ENCODE results near the gene LOXL3. TPM values are rescaled to one million over a fixed set of nuclear protein-coding genes. Genes with fewer than 3 reads are reported as not detected.

Gene LOXL3
- total and polyA plus RNA-seq, 9 donors, result 6.1 to 10.8 (median 7.1) TPM

DNA sequence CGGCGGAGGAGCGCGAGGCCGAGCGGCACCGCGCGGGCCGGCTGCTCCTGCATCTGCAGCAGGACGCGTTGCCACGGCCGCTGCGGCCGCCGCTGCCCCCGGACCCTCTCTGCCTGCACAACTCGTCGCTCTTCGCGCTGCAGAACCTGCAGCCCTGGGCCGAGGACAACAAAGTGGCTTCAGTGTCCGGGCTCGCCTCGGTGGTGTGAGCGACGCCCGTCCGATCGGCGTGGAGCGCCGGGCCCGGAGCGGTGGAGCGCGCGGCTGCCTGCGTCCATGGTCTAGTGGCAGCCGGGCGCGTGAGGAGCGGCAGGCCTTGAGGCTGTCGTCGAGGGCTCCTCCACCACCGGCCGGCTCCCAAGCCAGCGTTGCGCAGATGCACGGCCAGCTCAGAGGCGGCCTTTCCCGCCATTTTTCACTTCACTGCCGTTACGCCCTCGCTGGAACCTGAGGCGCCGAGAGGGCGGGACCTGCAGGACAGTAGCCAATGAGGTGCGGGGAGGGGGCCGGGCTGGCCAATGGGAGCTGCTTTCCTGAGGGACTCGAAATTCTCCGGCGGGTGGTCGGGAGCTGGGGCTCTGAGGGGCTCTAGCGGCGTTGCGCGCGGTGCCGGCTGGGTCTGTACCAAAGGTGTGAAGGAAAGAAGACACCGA lies 37.6 kb downstream of the LOXL3 start:
- peak overlapping the region; percentile 13 for H3K4me3 ChIP-seq (ENCODE audit: low read length)
- peaks cover 93% of the 10 kb centered on the region for H3K27me3 ChIP-seq (ENCODE audit: control insufficient read depth, insufficient read depth, low read length)
- peaks cover 24% of the 10 kb centered on the region for H3K4me1 ChIP-seq (ENCODE audit: control insufficient read depth, insufficient read depth, low read length)
- DNase-seq, result peak; percentile 75
- H3K36me3 ChIP-seq (ENCODE audit: control insufficient read depth, insufficient read depth, low read length), result no peaks in the 10 kb centered on the region
- no peak overlapping the region for H3K27ac ChIP-seq (ENCODE audit: low read length)
- under 1% methylated on average over 69 of the region's 72 CpGs for WGBS (ENCODE audit: insufficient coverage)
- H3K9me3 ChIP-seq (replicated peaks; ENCODE audit: control insufficient read depth, low read depth, low read length), result no peaks in the 10 kb centered on the region

DNA sequence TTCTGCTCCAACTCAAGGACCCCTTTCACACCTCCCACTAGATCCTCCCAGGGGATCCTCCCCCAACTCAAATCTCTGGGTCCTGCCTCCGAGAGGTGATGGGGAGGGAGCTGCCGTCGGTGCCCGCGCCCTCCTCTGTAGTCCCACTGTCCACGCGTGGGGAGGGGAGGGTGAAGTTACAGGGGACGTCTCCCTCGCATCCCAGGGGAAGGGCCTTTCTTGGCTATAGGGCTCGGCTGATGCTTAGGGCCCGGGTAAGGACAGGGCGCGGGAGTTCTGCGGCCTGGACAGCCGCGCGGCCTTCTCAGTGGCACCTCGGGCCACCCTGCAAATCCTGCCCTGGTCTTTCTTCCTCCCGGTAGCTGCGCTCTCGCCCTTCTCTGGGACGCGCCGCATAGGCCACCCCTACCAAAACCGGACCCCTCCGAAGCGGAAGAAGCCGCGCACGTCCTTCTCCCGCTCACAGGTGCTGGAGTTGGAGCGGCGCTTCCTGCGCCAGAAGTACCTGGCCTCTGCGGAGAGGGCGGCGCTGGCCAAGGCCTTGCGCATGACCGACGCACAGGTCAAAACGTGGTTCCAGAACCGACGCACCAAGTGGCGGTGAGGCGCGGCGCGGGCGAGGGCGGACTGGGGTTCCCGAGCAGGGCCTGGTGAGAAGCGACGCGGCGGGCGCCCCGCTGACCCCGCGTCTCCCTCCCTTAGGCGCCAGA lies 38.3 kb downstream of the LOXL3 start:
- Histone ChIP-seq H3K36me3 (ENCODE audit: control insufficient read depth, insufficient read depth, low read length) (no peaks in the 10 kb centered on the region), H3K27me3 (ENCODE audit: control insufficient read depth, insufficient read depth, low read length) (peaks cover 95% of the 10 kb centered on the region), H3K9me3 (replicated peaks; ENCODE audit: control insufficient read depth, low read depth, low read length) (no peaks in the 10 kb centered on the region), H3K4me3 (ENCODE audit: low read length) (no peak overlapping the region), H3K27ac (ENCODE audit: low read length) (no peak overlapping the region), H3K4me1 (ENCODE audit: control insufficient read depth, insufficient read depth, low read length) (peaks cover 24% of the 10 kb centered on the region)
- WGBS (ENCODE audit: insufficient coverage), result 3% methylated on average over 49 of the region's 60 CpGs
- no peak for DNase-seq

- Histone ChIP-seq H3K4me1 (ENCODE audit: control insufficient read depth, insufficient read depth, low read length) (peaks cover 24% of the 10 kb centered on the region), H3K36me3 (ENCODE audit: control insufficient read depth, insufficient read depth, low read length) (no peaks in the 10 kb centered on the region), H3K4me3 (ENCODE audit: low read length) (no peak within 1 kb of the TSS), H3K27me3 (ENCODE audit: control insufficient read depth, insufficient read depth, low read length) (peaks cover 95% of the 10 kb centered on the region), H3K9me3 (replicated peaks; ENCODE audit: control insufficient read depth, low read depth, low read length) (no peaks in the 10 kb centered on the region), H3K27ac (ENCODE audit: low read length) (no peak within 1 kb of the TSS)
- DNase-seq, result no peak
- WGBS (ENCODE audit: insufficient coverage), result 2% methylated on average over 61 of the region's 82 CpGs
Measured at GRCh38 chr2:74514368-74515270, 39.1 kb downstream of the LOXL3 start, which contains the start of gene TLX2. Gene TLX2, plus strand, starts transcription at chr2:74514450. Its CDS starts 357 bp downstream, at chr2:74514807.

GRCh38 chr2:74513605-74514367 lies 40.0 kb downstream of the LOXL3 start:
- no peak overlapping the region for H3K4me3 ChIP-seq (ENCODE audit: low read length)
- DNase-seq, result no peak
- peaks cover 24% of the 10 kb centered on the region for H3K4me1 ChIP-seq (ENCODE audit: control insufficient read depth, insufficient read depth, low read length)
- H3K36me3 ChIP-seq (ENCODE audit: control insufficient read depth, insufficient read depth, low read length), result no peaks in the 10 kb centered on the region
- no peak overlapping the region for H3K27ac ChIP-seq (ENCODE audit: low read length)
- WGBS (ENCODE audit: insufficient coverage), result 1% methylated on average over 51 of the region's 52 CpGs
- H3K9me3 ChIP-seq (replicated peaks; ENCODE audit: control insufficient read depth, low read depth, low read length), result no peaks in the 10 kb centered on the region
- peaks cover 89% of the 10 kb centered on the region for H3K27me3 ChIP-seq (ENCODE audit: control insufficient read depth, insufficient read depth, low read length)

DNA sequence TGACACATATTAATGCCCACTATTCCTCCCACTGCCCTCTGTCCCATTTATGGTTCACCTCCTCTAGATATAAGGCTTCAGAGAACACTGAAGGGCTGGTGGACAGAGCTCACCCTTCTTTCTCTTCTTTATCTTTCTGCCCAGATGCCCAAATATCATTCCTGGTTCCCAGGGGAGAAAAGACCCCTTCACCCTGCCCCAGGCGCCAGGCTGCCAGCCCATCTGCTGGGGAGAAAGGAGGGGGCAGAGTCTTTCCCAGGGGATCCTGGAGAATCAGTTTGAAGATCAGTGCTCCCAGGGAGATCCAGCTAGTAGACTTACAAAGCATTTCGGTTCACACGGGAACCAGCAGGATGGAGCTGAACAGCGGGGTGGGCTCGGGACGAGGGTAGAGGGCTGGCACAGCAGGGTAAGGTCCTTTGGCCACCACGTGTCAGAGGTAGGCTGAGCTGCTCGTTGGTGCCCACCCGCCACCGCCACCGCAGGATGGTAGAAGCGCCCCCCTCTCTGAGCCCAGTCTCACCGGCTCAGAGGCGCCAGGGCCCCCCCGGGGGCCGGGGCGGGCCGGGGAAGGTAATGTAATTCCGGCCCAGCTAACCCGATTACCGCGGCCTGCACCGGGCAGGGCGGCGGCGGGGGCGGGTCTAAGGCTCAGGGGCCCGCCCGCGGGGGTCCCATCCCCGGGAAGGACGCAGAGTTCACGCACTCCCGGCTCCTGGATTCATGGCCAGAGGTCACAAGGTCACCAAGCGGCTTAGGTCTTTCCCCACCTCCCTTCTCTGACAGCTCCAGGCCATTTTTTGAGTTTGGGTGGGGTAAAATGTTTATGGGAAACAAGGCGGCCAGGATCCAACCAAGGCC lies 40.8 kb downstream of the LOXL3 start:
- Histone ChIP-seq H3K4me3 (ENCODE audit: low read length) (no peak overlapping the region), H3K27ac (ENCODE audit: low read length) (no peak overlapping the region), H3K9me3 (replicated peaks; ENCODE audit: control insufficient read depth, low read depth, low read length) (no peaks in the 10 kb centered on the region), H3K4me1 (ENCODE audit: control insufficient read depth, insufficient read depth, low read length) (peaks cover 29% of the 10 kb centered on the region), H3K27me3 (ENCODE audit: control insufficient read depth, insufficient read depth, low read length) (peaks cover 90% of the 10 kb centered on the region), H3K36me3 (ENCODE audit: control insufficient read depth, insufficient read depth, low read length) (no peaks in the 10 kb centered on the region)
- 2% methylated on average over 31 of the region's 36 CpGs for WGBS (ENCODE audit: insufficient coverage)
- DNase-seq, result no peak

DNA sequence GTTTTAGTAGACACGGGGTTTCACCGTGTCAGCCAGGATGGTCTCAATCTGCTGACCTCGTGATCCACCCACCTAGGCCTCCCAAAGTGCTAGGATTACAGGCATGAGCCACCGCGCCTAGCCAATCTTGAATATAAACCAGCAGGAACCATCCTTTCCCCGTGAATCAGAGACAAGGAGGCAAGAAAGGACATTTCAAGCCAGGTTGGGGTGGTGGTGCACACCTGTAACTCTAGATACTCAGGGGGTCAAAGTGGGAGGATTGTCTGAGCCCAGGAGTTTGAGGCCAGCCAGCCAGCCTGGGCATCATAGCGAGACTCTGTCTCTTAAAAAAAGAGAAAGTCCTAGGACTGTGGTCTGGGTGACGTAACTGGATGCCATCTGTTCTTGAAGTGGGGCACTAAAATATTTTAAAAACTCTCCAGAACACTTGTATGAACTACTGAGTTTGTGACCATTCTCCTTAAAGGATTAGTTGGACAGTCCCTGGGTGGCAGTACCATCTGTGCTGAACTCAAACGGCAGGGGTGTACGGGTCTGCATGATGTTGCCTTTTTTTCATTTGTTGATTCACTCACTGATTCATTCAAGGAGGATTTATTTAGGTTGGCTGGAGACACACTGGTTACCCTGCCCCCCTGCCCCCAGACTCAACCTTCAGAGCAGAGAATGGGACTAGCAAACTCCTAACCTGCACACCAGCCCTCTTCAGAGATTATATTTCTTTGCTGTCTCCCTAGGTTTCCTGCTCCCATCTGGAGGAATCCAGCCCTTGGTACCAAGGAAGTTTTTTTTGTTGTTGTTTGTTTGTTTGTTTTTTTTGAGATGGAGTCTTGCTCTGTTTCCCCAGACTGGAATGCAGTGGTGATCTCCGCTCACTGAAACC lies 42.4 kb downstream of the LOXL3 start:
- H3K27ac ChIP-seq (ENCODE audit: low read length), result no peak overlapping the region
- H3K27me3 ChIP-seq (ENCODE audit: control insufficient read depth, insufficient read depth, low read length), result peaks cover 80% of the 10 kb centered on the region
- H3K4me3 ChIP-seq (ENCODE audit: low read length), result no peak overlapping the region
- no peaks in the 10 kb centered on the region for H3K9me3 ChIP-seq (replicated peaks; ENCODE audit: control insufficient read depth, low read depth, low read length)
- peaks cover 36% of the 10 kb centered on the region for H3K4me1 ChIP-seq (ENCODE audit: control insufficient read depth, insufficient read depth, low read length)
- whole genome bisulfite sequencing (ENCODE audit: insufficient coverage), result 67% methylated on average over 1 of the region's 11 CpGs
- no peak for DNase-seq
- peaks cover 4% of the 10 kb centered on the region for H3K36me3 ChIP-seq (ENCODE audit: control insufficient read depth, insufficient read depth, low read length)

DNA sequence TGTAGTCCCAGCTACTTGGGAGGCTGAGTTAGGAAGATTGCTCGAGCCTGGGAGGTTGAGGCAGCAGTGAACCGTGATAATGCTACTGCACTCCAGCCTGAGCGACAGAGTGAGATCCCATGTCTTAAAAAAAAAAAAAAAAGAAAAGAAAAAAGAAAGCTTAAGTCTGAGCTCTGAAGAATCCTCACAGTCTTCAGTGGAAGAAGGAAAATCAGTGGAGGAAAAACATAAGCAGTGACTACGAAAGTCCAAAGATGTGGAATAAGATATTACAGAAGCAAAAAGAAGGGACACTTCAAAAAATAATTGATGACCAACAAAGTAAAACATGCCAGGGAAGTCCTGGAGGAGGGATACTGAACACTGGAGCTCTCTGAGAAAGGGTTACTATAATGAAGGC lies 43.5 kb downstream of the LOXL3 start:
- peaks cover 12% of the 10 kb centered on the region for H3K36me3 ChIP-seq (ENCODE audit: control insufficient read depth, insufficient read depth, low read length)
- peaks cover 34% of the 10 kb centered on the region for H3K4me1 ChIP-seq (ENCODE audit: control insufficient read depth, insufficient read depth, low read length)
- no peaks in the 10 kb centered on the region for H3K9me3 ChIP-seq (replicated peaks; ENCODE audit: control insufficient read depth, low read depth, low read length)
- no peak overlapping the region for H3K27ac ChIP-seq (ENCODE audit: low read length)
- WGBS (ENCODE audit: insufficient coverage), result 48% methylated on average over 2 of the region's 4 CpGs
- H3K27me3 ChIP-seq (ENCODE audit: control insufficient read depth, insufficient read depth, low read length), result peaks cover 73% of the 10 kb centered on the region
- H3K4me3 ChIP-seq (ENCODE audit: low read length), result no peak overlapping the region
- DNase-seq, result no peak

- Histone ChIP-seq H3K27me3 (ENCODE audit: control insufficient read depth, insufficient read depth, low read length) (peaks cover 68% of the 10 kb centered on the region), H3K9me3 (replicated peaks; ENCODE audit: control insufficient read depth, low read depth, low read length) (no peaks in the 10 kb centered on the region), H3K27ac (ENCODE audit: low read length) (peak overlapping the region; percentile 100), H3K36me3 (ENCODE audit: control insufficient read depth, insufficient read depth, low read length) (peaks cover 16% of the 10 kb centered on the region), H3K4me1 (ENCODE audit: control insufficient read depth, insufficient read depth, low read length) (peaks cover 38% of the 10 kb centered on the region), H3K4me3 (ENCODE audit: low read length) (peak overlapping the region; percentile 96)
- peak; percentile 61 for DNase-seq
- 9% methylated on average over 21 of the region's 38 CpGs for WGBS (ENCODE audit: insufficient coverage)
Measured at GRCh38 chr2:74507926-74508520, 45.7 kb downstream of the LOXL3 start.
